Subcutaneous adipose tissue (tissue), 4 donors: ENCODE data around the gene ECPAS. TPM values are rescaled to one million over a fixed set of nuclear protein-coding genes. Genes with fewer than 3 reads are reported as not detected.

Experiments
- CTCF ChIP-seq: fragments of 450-650 bp; IDR thresholded peaks from one replicate; pipeline ENCODE4 v1.5.1; 2016; ENCODE audit warnings: low read depth, mild to moderate bottlenecking, control low read depth, antibody characterized with exemption, moderate library complexity
- small RNA-seq: library from RNA; depleted of rRNA; stranded (forward); fragments of <200 nt; gene quantifications from one replicate; pipeline ENCODE3, GENCODE V24; 2016
- total RNA-seq, 4 donors: library from RNA; depleted of rRNA; stranded (reverse); fragments of >200 nt; gene quantifications; one replicate each; pipeline ENCODE4 v1.1.0, GENCODE V29; 2016

ECPAS gene
- total RNA-seq, 4 donors from 2014 or later: 92.8 to 152 (median 147) TPM

- TF ChIP-seq CTCF: no peak
Measured at GRCh38 chr9:111348821-111349271, 135.3 kb downstream of the ECPAS start.

GRCh38 chr9:111330124-111330523 lies 154.1 kb downstream of the ECPAS start, which contains the start of gene OR2K2:
TSS of gene OR2K2 (minus strand) at chr9:111330224. CDS start at chr9:111328433, 1,791 bp downstream.
- no peak for TF ChIP-seq CTCF

GRCh38 chr9:111320631-111321030 lies 163.6 kb downstream of the ECPAS start:
- TF ChIP-seq CTCF: no peak

- TF ChIP-seq CTCF: no peak
Measured at GRCh38 chr9:111316796-111317195, 167.4 kb downstream of the ECPAS start.

Small RNA genes within 50 kb of the gene (small RNA-seq; reads per million reads assigned to genes)
- gene RNA5SP294: not detected

Other genes starting within 250 kb of the ECPAS start
- not detected for gene OR2K2, start 154.2 kb downstream of the ECPAS start, total RNA-seq
- gene ZNF483, start 40.8 kb upstream of the ECPAS start, total RNA-seq: 1 to 10 TPM; 1.6 to 5.1 (median 3.7) TPM
- gene PTGR1, start 115.3 kb upstream of the ECPAS start, total RNA-seq: 10 to 100 TPM; 33.6 to 87.4 (median 64.8) TPM
- 10 to 100 TPM; 10.4 to 12.8 (median 11.6) TPM for gene DNAJC25, start 147.0 kb upstream of the ECPAS start, total RNA-seq
- 100 to 1,000 TPM in 3 of 4 donors, 10 to 100 TPM in 1; 79.9 to 125 (median 105) TPM for gene GNG10, start 177.2 kb upstream of the ECPAS start, total RNA-seq